Astrocyte (in vitro differentiated cells and primary cell): ENCODE results near the gene DEGS2. TPM values are rescaled to one million over a fixed set of nuclear protein-coding genes. Genes with fewer than 3 reads are reported as not detected.

Source experiments
- DNase-seq: peaks from one replicate; pipeline ENCODE4 v3.0.0-alpha.2; 2010; ENCODE audit warnings: low read depth
- FAIRE-seq: peaks from 2 replicates; lab custom pipeline; 2011; peaks lifted over from hg19 to GRCh38; lab: Jason Lieb, UNC
- H2AFZ ChIP-seq: 2 replicates; pipeline ENCODE4 v1.6.0; 2012; ENCODE audit warnings: low read depth, low read length, inconsistent platforms
- H3K27ac ChIP-seq: 2 replicates; pipeline ENCODE4 v1.5.1; 2011; ENCODE audit warnings: low read depth, low read length, inconsistent platforms
- H3K27me3 ChIP-seq: 2 replicates; pipeline ENCODE4 v1.6.0; 2011; ENCODE audit warnings: low read length, inconsistent platforms; ENCODE audit not compliant: insufficient read depth
- H3K36me3 ChIP-seq: 2 replicates; pipeline ENCODE4 v1.5.1; 2011; ENCODE audit warnings: low read length, inconsistent platforms; ENCODE audit not compliant: insufficient read depth
- H3K4me1 ChIP-seq: 2 replicates; pipeline ENCODE4 v1.5.1; 2011; ENCODE audit warnings: low read length, inconsistent platforms; ENCODE audit not compliant: insufficient read depth
- H3K4me2 ChIP-seq: 2 replicates; pipeline ENCODE4 v1.6.0; 2012; ENCODE audit warnings: low read length, inconsistent platforms
- H3K4me3 ChIP-seq: 2 replicates; pipeline ENCODE4 v1.5.1; 2011; ENCODE audit warnings: low read depth, mild to moderate bottlenecking, low read length, inconsistent platforms; ENCODE audit not compliant: insufficient read depth
- H3K79me2 ChIP-seq: 2 replicates; pipeline ENCODE4 v1.6.0; 2012; ENCODE audit warnings: mild to moderate bottlenecking, low read length, inconsistent platforms; ENCODE audit not compliant: insufficient read depth
- H3K9ac ChIP-seq: 2 replicates; pipeline ENCODE4 v1.6.0; 2012; ENCODE audit warnings: mild to moderate bottlenecking, low read length, inconsistent platforms
- H3K9me3 ChIP-seq: 2 replicates; pipeline ENCODE4 v1.5.1; 2012; ENCODE audit warnings: low read depth, mild to moderate bottlenecking, low read length, inconsistent platforms; ENCODE audit not compliant: insufficient read depth
- H4K20me1 ChIP-seq: 2 replicates; pipeline ENCODE4 v1.6.0; 2012; ENCODE audit warnings: low read length, inconsistent platforms; ENCODE audit not compliant: insufficient read depth
- H3K27ac Mint-ChIP-seq: one replicate; pipeline ENCODE4 v1.8.0; 2021; ENCODE audit warnings: mild to moderate bottlenecking, mixed read lengths; ENCODE audit not compliant: unreplicated experiment
- H3K27me3 Mint-ChIP-seq: one replicate; pipeline ENCODE4 v1.8.0; 2021; ENCODE audit warnings: low read depth, mixed read lengths; ENCODE audit not compliant: unreplicated experiment
- H3K36me3 Mint-ChIP-seq: one replicate; pipeline ENCODE4 v1.8.0; 2021; ENCODE audit warnings: low read depth, mixed read lengths; ENCODE audit not compliant: unreplicated experiment
- H3K4me1 Mint-ChIP-seq: one replicate; pipeline ENCODE4 v1.8.0; 2021; ENCODE audit warnings: low read depth, mixed read lengths; ENCODE audit not compliant: unreplicated experiment
- H3K4me3 Mint-ChIP-seq: one replicate; pipeline ENCODE4 v1.8.0; 2021; ENCODE audit warnings: mild to moderate bottlenecking, moderate library complexity, mixed read lengths; ENCODE audit not compliant: unreplicated experiment
- H3K9me3 Mint-ChIP-seq: one replicate; pipeline ENCODE4 v1.8.0; 2021; ENCODE audit warnings: mild to moderate bottlenecking, mixed read lengths; ENCODE audit not compliant: unreplicated experiment
- CTCF ChIP-seq: IDR thresholded peaks from 2 replicates; pipeline ENCODE4 v1.5.1; 2011; ENCODE audit warnings: low read depth, mild to moderate bottlenecking, inconsistent platforms, low read length, moderate library complexity; ENCODE audit not compliant: insufficient read depth
- EZH2 ChIP-seq: IDR thresholded peaks from 2 replicates; pipeline ENCODE4 v1.6.1; 2012; ENCODE audit warnings: mild to moderate bottlenecking, low read length, inconsistent platforms; ENCODE audit not compliant: insufficient read depth
- total RNA-seq: library from RNA; stranded (reverse); gene quantifications from 2 replicates; pipeline ENCODE4 v1.2.1, GENCODE V29; 2021

DEGS2 gene
- total RNA-seq, 1 donor from 2014 or later = not detected

- Histone ChIP-seq H4K20me1 (peaks cover 36% of the 10 kb centered on the region), H3K4me3 (no peak overlapping the region), H2AFZ (no peak overlapping the region), H3K36me3 (no peaks in the 10 kb centered on the region), H3K9ac (no peak overlapping the region), H3K79me2 (no peaks in the 10 kb centered on the region), H3K27me3 (no peaks in the 10 kb centered on the region), H3K27ac (no peak overlapping the region), H3K4me1 (peaks cover 2% of the 10 kb centered on the region), H3K9me3 (no peaks in the 10 kb centered on the region), H3K4me2 (no peak overlapping the region)
- Mint-ChIP-seq H3K4me3 (no peak overlapping the region), H3K9me3 (no peaks in the 10 kb centered on the region), H3K4me1 (peaks cover 15% of the 10 kb centered on the region), H3K27me3 (no peaks in the 10 kb centered on the region), H3K36me3 (peaks cover 15% of the 10 kb centered on the region), H3K27ac (no peak overlapping the region)
- DNase-seq (no peak), FAIRE-seq (no peak)
- TF ChIP-seq CTCF (no peak), EZH2 (no peak)
Observed at GRCh38 chr14:100117026-100117425, 42.4 kb downstream of the DEGS2 start.

GRCh38 chr14:100116134-100116533 is 43.3 kb downstream of the DEGS2 start:
- Histone ChIP-seq H3K36me3 (no peaks in the 10 kb centered on the region), H3K27ac (no peak overlapping the region), H3K4me3 (no peak overlapping the region), H2AFZ (no peak overlapping the region), H3K9ac (no peak overlapping the region), H3K4me2 (no peak overlapping the region), H3K27me3 (no peaks in the 10 kb centered on the region), H3K79me2 (no peaks in the 10 kb centered on the region), H3K4me1 (peaks cover 2% of the 10 kb centered on the region), H3K9me3 (no peaks in the 10 kb centered on the region), H4K20me1 (peaks cover 39% of the 10 kb centered on the region)
- Mint-ChIP-seq H3K27me3 (no peaks in the 10 kb centered on the region), H3K9me3 (no peaks in the 10 kb centered on the region), H3K4me3 (no peak overlapping the region), H3K36me3 (peaks cover 15% of the 10 kb centered on the region), H3K27ac (no peak overlapping the region), H3K4me1 (peaks cover 16% of the 10 kb centered on the region)
- FAIRE-seq (no peak), DNase-seq (no peak)
- no peak for TF ChIP-seq EZH2
- TF ChIP-seq CTCF = no peak

GRCh38 chr14:100115726-100116125 is 43.7 kb downstream of the DEGS2 start:
- H3K27me3 ChIP-seq = no peaks in the 10 kb centered on the region
- H3K4me2 ChIP-seq = no peak overlapping the region
- DNase-seq (no peak), FAIRE-seq (no peak)
- no peaks in the 10 kb centered on the region for H3K36me3 ChIP-seq
- no peak overlapping the region for H2AFZ ChIP-seq
- TF ChIP-seq EZH2 = no peak
- no peak for TF ChIP-seq CTCF
- Mint-ChIP-seq H3K4me3 (no peak overlapping the region), H3K27ac (no peak overlapping the region), H3K27me3 (no peaks in the 10 kb centered on the region), H3K9me3 (no peaks in the 10 kb centered on the region), H3K36me3 (peaks cover 15% of the 10 kb centered on the region), H3K4me1 (peaks cover 16% of the 10 kb centered on the region)
- H3K27ac ChIP-seq = no peak overlapping the region
- peaks cover 2% of the 10 kb centered on the region for H3K4me1 ChIP-seq
- no peak overlapping the region for H3K4me3 ChIP-seq
- H3K9me3 ChIP-seq = no peaks in the 10 kb centered on the region
- H3K79me2 ChIP-seq = no peaks in the 10 kb centered on the region
- H4K20me1 ChIP-seq = peaks cover 35% of the 10 kb centered on the region
- H3K9ac ChIP-seq = no peak overlapping the region
